ENCODE data around the gene NCAPD3. TPM values are rescaled to one million over a fixed set of nuclear protein-coding genes. Genes with fewer than 3 reads are reported as not detected.

Gene NCAPD3
- total and polyA plus RNA-seq, 4 donors: 14.1 to 35.4 (median 24.2) TPM

- peaks cover 11 to 34% (median 30%) of the 10 kb centered on the region in 4 donors for H3K4me1 ChIP-seq (ENCODE audit: control insufficient read depth in 4 of 4, insufficient read depth in 4 of 4, low read length in 3 of 4)
- H3K9me3 ChIP-seq (ENCODE audit: control insufficient read depth in 4 of 4, low read length in 3 of 4): no peaks in the 10 kb centered on the region
- no peak for TF ChIP-seq FOXA1 (IDR thresholded peaks at IDR 0.05)
- TF ChIP-seq EGR1 (IDR thresholded peaks at IDR 0.05; ENCODE audit: low read depth in 2 of 2): no peak
- no peak for TF ChIP-seq NR2F2 (IDR thresholded peaks at IDR 0.05)
- TF ChIP-seq ATF3 (IDR thresholded peaks at IDR 0.05): no peak
- no peak for TF ChIP-seq HNF4G (IDR thresholded peaks at IDR 0.05)
- no peak for TF ChIP-seq MAX (IDR thresholded peaks at IDR 0.05)
- DNase-seq (ENCODE audit: low spot score): no peak
- no peaks in the 10 kb centered on the region for H3K27me3 ChIP-seq (ENCODE audit: control insufficient read depth in 4 of 4, insufficient read depth in 4 of 4, low read length in 3 of 4)
- H3K36me3 ChIP-seq (ENCODE audit: control insufficient read depth in 4 of 4, insufficient read depth in 3 of 4, low read depth in 1 of 4, low read length in 3 of 4): peaks cover 1 to 39% (median 33%) of the 10 kb centered on the region in 4 donors
- no peak overlapping the region for H3K4me3 ChIP-seq (ENCODE audit: low read depth in 1 of 3, low read length in 3 of 3)
- H3K9ac ChIP-seq (ENCODE audit: low read depth in 1 of 2, low read length in 2 of 2): peak overlapping the region in 1 of 2 donors; percentile 76
- H3K27ac ChIP-seq (ENCODE audit: low read depth in 1 of 2, low read length in 2 of 2): peak overlapping the region; percentile 79 to 84
- 92% methylated on average over 3 of the region's 3 CpGs for WGBS
Measured at GRCh38 chr11:134250246-134250645, 26.5 kb upstream of the NCAPD3 start.

GRCh38 chr11:134248910-134249480 is 25.2 kb upstream of the NCAPD3 start:
- H3K9ac ChIP-seq (ENCODE audit: low read depth in 1 of 2, low read length in 2 of 2): no peak overlapping the region
- TF ChIP-seq RXRA (IDR thresholded peaks at IDR 0.05) (no peak), CTCF (IDR thresholded peaks at IDR 0.05; ENCODE audit: low read depth, low read length, missing input control) (no peak), GABPA (IDR thresholded peaks at IDR 0.05 in 1 of 2, conservative IDR thresholded peaks at IDR 0.05 in 1 of 2) (no peak), YY1 (IDR thresholded peaks at IDR 0.05) (no peak), FOXA2 (IDR thresholded peaks at IDR 0.05) (no peak), EGR1 (IDR thresholded peaks at IDR 0.05; ENCODE audit: low read depth in 2 of 2) (no peak)
- 74% methylated on average over 7 of the region's 7 CpGs for WGBS

GRCh38 chr11:134246678-134247077 is 22.9 kb upstream of the NCAPD3 start:
- H3K9ac ChIP-seq (ENCODE audit: low read depth in 1 of 2, low read length in 2 of 2): no peak overlapping the region
- no peak for DNase-seq (ENCODE audit: low spot score)
- no peak overlapping the region for H3K27ac ChIP-seq (ENCODE audit: low read depth in 1 of 2, low read length in 2 of 2)
- H3K27me3 ChIP-seq (ENCODE audit: control insufficient read depth in 4 of 4, insufficient read depth in 4 of 4, low read length in 3 of 4): no peaks in the 10 kb centered on the region
- no peak overlapping the region for H3K4me3 ChIP-seq (ENCODE audit: low read depth in 1 of 3, low read length in 3 of 3)
- H3K36me3 ChIP-seq (ENCODE audit: control insufficient read depth in 4 of 4, insufficient read depth in 3 of 4, low read depth in 1 of 4, low read length in 3 of 4): peaks cover 3 to 65% (median 47%) of the 10 kb centered on the region in 4 donors
- TF ChIP-seq CTCF (IDR thresholded peaks at IDR 0.05; ENCODE audit: low read depth, low read length, missing input control): no peak
- no peak for TF ChIP-seq HNF4G (IDR thresholded peaks at IDR 0.05)
- TF ChIP-seq ATF3 (IDR thresholded peaks at IDR 0.05): no peak
- TF ChIP-seq ZBTB33 (IDR thresholded peaks at IDR 0.05): no peak
- no peak for TF ChIP-seq FOXA2 (IDR thresholded peaks at IDR 0.05)
- 93% methylated on average over 4 of the region's 4 CpGs for WGBS
- no peaks in the 10 kb centered on the region for H3K9me3 ChIP-seq (ENCODE audit: control insufficient read depth in 4 of 4, low read length in 3 of 4)
- peaks cover 4 to 18% (median 17%) of the 10 kb centered on the region in 4 donors for H3K4me1 ChIP-seq (ENCODE audit: control insufficient read depth in 4 of 4, insufficient read depth in 4 of 4, low read length in 3 of 4)

More at GRCh38 chr11:134248910-134249480, 25.2 kb upstream of the NCAPD3 start:
- Histone ChIP-seq H3K27me3 (ENCODE audit: control insufficient read depth in 4 of 4, insufficient read depth in 4 of 4, low read length in 3 of 4) (no peaks in the 10 kb centered on the region), H3K4me3 (ENCODE audit: low read depth in 1 of 3, low read length in 3 of 3) (no peak overlapping the region), H3K9me3 (ENCODE audit: control insufficient read depth in 4 of 4, low read length in 3 of 4) (no peaks in the 10 kb centered on the region), H3K36me3 (ENCODE audit: control insufficient read depth in 4 of 4, insufficient read depth in 3 of 4, low read depth in 1 of 4, low read length in 3 of 4) (peaks cover 3 to 46% (median 39%) of the 10 kb centered on the region in 4 donors), H3K27ac (ENCODE audit: low read depth in 1 of 2, low read length in 2 of 2) (no peak overlapping the region), H3K4me1 (ENCODE audit: control insufficient read depth in 4 of 4, insufficient read depth in 4 of 4, low read length in 3 of 4) (peaks cover 10 to 30% (median 28%) of the 10 kb centered on the region in 4 donors)
- DNase-seq (ENCODE audit: low spot score): no peak

Measured in liver (tissue), 9 donors.